ENCODE results near the gene PLAGL1.

DNA sequence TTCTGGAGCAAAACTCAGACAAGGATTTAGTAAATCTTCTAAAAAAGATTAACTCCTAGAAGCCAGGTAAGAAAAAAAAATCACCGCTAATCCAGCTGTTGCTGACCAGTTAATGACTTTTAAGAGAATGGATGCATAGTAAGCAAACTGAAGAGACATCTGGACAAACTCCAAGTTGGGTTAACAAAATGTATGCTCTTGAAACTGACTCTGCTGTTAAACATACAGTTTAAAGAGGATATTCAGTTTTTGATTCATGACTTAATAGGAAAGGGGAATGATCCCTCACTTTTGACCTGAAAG, 70.4 kb downstream of the PLAGL1 start:
- TF ChIP-seq EZH2phosphoT487 (IDR thresholded peaks at IDR 0.05; ENCODE audit: insufficient read depth, low read depth) = no peak
- no peak for TF ChIP-seq EZH2 (IDR thresholded peaks at IDR 0.05; ENCODE audit: insufficient read depth, poor library complexity, severe bottlenecking)

Data from GM23248 (cell line).